ENCODE results near the gene UBE2L5.

UBE2L5 gene

DNA sequence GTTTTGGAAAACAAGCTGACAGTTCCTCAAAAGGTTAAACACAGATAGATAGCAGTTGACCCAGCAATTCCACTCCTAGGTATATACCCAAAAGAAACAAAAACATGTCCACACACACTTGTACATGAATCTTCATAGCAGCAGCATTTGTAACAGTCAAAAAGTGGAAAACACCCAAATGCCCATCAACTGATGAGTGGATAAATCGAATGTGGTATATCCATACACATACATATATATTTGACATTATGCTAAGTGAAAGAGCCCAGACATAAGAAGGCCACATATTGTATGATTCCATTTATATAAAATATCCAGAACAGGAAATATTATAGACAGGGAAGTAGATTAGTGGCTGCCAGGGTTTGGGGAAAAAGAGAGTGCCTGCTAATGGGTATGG lies 51.4 kb downstream of the UBE2L5 start:
- DNase-seq (ENCODE audit: low read depth, low spot score): no peak

DNA sequence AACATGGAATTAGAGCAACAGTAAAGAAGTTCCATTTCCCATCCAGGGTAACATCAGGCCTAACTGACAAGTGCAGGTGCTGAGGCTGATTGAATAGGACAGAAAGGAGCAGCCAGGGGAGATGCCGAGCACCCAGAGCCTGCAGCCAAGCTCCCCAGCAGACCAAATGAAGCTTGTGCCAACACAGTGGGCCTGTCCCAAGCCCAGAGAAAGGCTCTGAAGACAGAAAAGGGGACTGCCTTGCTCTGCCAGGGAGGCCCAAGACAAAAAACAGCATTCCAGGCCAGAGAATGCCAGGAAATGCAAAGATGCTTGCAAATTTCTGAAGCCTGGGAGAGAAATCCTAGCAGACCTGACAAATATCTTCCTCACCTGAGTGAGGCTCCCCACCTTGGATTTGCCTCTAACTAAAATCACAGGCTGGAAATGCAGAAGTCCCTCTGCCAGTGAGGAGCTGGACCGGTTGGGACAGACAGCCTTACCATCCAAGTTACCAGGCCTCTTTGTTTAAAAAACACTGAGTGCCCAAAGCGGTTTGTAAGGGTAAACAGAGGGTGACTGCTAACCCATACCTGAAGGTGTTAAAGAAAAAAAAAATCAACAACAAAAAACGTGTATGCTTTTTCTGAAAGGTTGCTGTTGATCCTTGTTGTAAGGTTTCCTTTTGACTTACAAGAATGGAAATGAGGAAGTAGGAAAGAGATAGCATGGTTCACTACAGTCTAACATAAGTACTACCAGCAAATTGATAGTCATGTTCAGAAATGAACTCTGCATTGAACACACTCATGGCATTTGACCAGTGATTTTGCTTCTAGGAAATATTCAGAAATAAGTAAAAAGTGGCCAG lies 55.3 kb downstream of the UBE2L5 start:
- peak; percentile 48 for DNase-seq (ENCODE audit: low read depth, low spot score)

Data from ELF-1 (cell line).